Measurements from ENCODE around the gene RXFP1. TPM values are rescaled to one million over a fixed set of nuclear protein-coding genes. Genes with fewer than 3 reads are reported as not detected.
A peak's percentile ranks its signal among the peaks of the same experiment; 100 is the strongest.

The RXFP1 gene
- total and polyA plus RNA-seq, 4 donors, result 0.24 to 1.5 (median 0.80) TPM

- DNase-seq (ENCODE audit: low spot score), result no peak
- WGBS, result under 1% methylated on average over 20 of the region's 20 CpGs
- peak within 1 kb of the TSS; percentile 97 to 99 for H3K27ac ChIP-seq (ENCODE audit: low read depth in 1 of 2, low read length in 2 of 2)
- H3K9me3 ChIP-seq (ENCODE audit: control insufficient read depth in 4 of 4, low read length in 3 of 4), result no peaks in the 10 kb centered on the region
- H3K9ac ChIP-seq (ENCODE audit: low read depth in 1 of 2, low read length in 2 of 2), result peak within 1 kb of the TSS; percentile 68 to 85
- H3K27me3 ChIP-seq (ENCODE audit: control insufficient read depth in 4 of 4, insufficient read depth in 4 of 4, low read length in 3 of 4), result no peaks in the 10 kb centered on the region
- TF ChIP-seq HNF4A (conservative IDR thresholded peaks at IDR 0.05) (no peak), FOXA2 (IDR thresholded peaks at IDR 0.05) (no peak), FOXA1 (IDR thresholded peaks at IDR 0.05) (no peak), REST (IDR thresholded peaks at IDR 0.05) (no peak), GABPA (IDR thresholded peaks at IDR 0.05 in 1 of 2, conservative IDR thresholded peaks at IDR 0.05 in 1 of 2) (no peak), NR2F2 (IDR thresholded peaks at IDR 0.05) (no peak), YY1 (IDR thresholded peaks at IDR 0.05) (no peak)
- H3K4me3 ChIP-seq (ENCODE audit: low read depth in 1 of 3, low read length in 3 of 3), result peak within 1 kb of the TSS; percentile 74 to 86 (median 82)
- H3K36me3 ChIP-seq (ENCODE audit: control insufficient read depth in 4 of 4, insufficient read depth in 3 of 4, low read depth in 1 of 4, low read length in 3 of 4), result no peaks in the 10 kb centered on the region
- H3K4me1 ChIP-seq (ENCODE audit: control insufficient read depth in 4 of 4, insufficient read depth in 4 of 4, low read length in 3 of 4), result peaks cover 0 to 31% (median 13%) of the 10 kb centered on the region in 4 donors
These were observed 149.9 kb downstream of the RXFP1 start, which contains the start of gene C4orf46 for GRCh38 chr4:158671665-158671914. C4orf46 (minus strand) TSS chr4:158671887; CDS start chr4:158671801, 86 bp downstream.

GRCh38 chr4:158671915-158672806 is 150.5 kb downstream of the RXFP1 start, which contains the start of gene ETFDH:
ETFDH (plus strand) TSS chr4:158672296; CDS start chr4:158672457, 161 bp downstream.
- Histone ChIP-seq H3K4me1 (ENCODE audit: control insufficient read depth in 4 of 4, insufficient read depth in 4 of 4, low read length in 3 of 4) (peaks cover 0 to 35% (median 16%) of the 10 kb centered on the region in 4 donors), H3K27ac (ENCODE audit: low read depth in 1 of 2, low read length in 2 of 2) (peak within 1 kb of the TSS; percentile 97 to 99), H3K9ac (ENCODE audit: low read depth in 1 of 2, low read length in 2 of 2) (peak within 1 kb of the TSS; percentile 68 to 85), H3K4me3 (ENCODE audit: low read depth in 1 of 3, low read length in 3 of 3) (peak within 1 kb of the TSS; percentile 74 to 86 (median 82)), H3K36me3 (ENCODE audit: control insufficient read depth in 4 of 4, insufficient read depth in 3 of 4, low read depth in 1 of 4, low read length in 3 of 4) (no peaks in the 10 kb centered on the region), H3K9me3 (ENCODE audit: control insufficient read depth in 4 of 4, low read length in 3 of 4) (no peaks in the 10 kb centered on the region), H3K27me3 (ENCODE audit: control insufficient read depth in 4 of 4, insufficient read depth in 4 of 4, low read length in 3 of 4) (no peaks in the 10 kb centered on the region)
- TF ChIP-seq EGR1 (IDR thresholded peaks at IDR 0.05; ENCODE audit: low read depth in 2 of 2) (peak in 1 of 2 donors; percentile 19), ATF3 (IDR thresholded peaks at IDR 0.05) (peak; percentile 98), NR2F2 (IDR thresholded peaks at IDR 0.05) (peak; percentile 91), MAX (IDR thresholded peaks at IDR 0.05) (peak; percentile 85), HNF4A (conservative IDR thresholded peaks at IDR 0.05) (peak; percentile 77 to 81), FOXA1 (IDR thresholded peaks at IDR 0.05) (peak; percentile 56), FOXA2 (IDR thresholded peaks at IDR 0.05) (peak; percentile 69), ZBTB33 (IDR thresholded peaks at IDR 0.05) (peak; percentile 96), CTCF (IDR thresholded peaks at IDR 0.05; ENCODE audit: low read depth, low read length, missing input control) (peak; percentile 41), RAD21 (IDR thresholded peaks at IDR 0.05) (peak in 1 of 2 donors; percentile 33), REST (IDR thresholded peaks at IDR 0.05) (peak; percentile 92), HNF4G (IDR thresholded peaks at IDR 0.05) (peak; percentile 42), SP1 (IDR thresholded peaks at IDR 0.05) (peak; percentile 89), YY1 (IDR thresholded peaks at IDR 0.05) (peak; percentile 96), GABPA (IDR thresholded peaks at IDR 0.05 in 1 of 2, conservative IDR thresholded peaks at IDR 0.05 in 1 of 2) (peak in 1 of 2 donors; percentile 84), TAF1 (conservative IDR thresholded peaks at IDR 0.05) (peak; percentile 91), RXRA (IDR thresholded peaks at IDR 0.05) (peak; percentile 86), JUND (IDR thresholded peaks at IDR 0.05) (peak; percentile 74 to 81)
- DNase-seq (ENCODE audit: low spot score), result peak; percentile 97
- WGBS, result under 1% methylated on average over 60 of the region's 60 CpGs

Data from liver (tissue), 9 donors.